ENCODE data around the gene SUSD1. TPM values are rescaled to one million over a fixed set of nuclear protein-coding genes. Genes with fewer than 3 reads are reported as not detected.

Gene SUSD1
- polyA plus RNA-seq, 1 experiment = 24.2 TPM

- ChIA-PET CTCF (interaction anchor here (6.2 kb wide), 1 partner anchor 266 kb away, joined by 87 read pairs; no protein-coding TSS in a partner anchor), POLR2A (no interaction called here)
- DNase-seq (ENCODE audit: low read depth, low spot score) = no peak
- H3K9me3 ChIP-seq (ENCODE audit: control insufficient read depth, insufficient read depth, low read length) = no peaks in the 10 kb centered on the region
- TF ChIP-seq CTCF (IDR thresholded peaks at IDR 0.05; ENCODE audit: low read depth, low read length) = no peak
- no peak overlapping the region for H3K4me3 ChIP-seq (ENCODE audit: low read depth, low read length)
- no peak overlapping the region for H3K27ac ChIP-seq (ENCODE audit: low read depth, low read length)
- no peaks in the 10 kb centered on the region for H3K27me3 ChIP-seq (ENCODE audit: control insufficient read depth, insufficient read depth, low read length)
These were observed 80.0 kb downstream of the SUSD1 start for GRCh38 chr9:112094948-112095681.

GRCh38 chr9:112094241-112094640, 80.9 kb downstream of the SUSD1 start:
- no peak overlapping the region for H3K27ac ChIP-seq (ENCODE audit: low read depth, low read length)
- H3K4me3 ChIP-seq (ENCODE audit: low read depth, low read length) = no peak overlapping the region
- DNase-seq (ENCODE audit: low read depth, low spot score) = no peak
- ChIA-PET CTCF (interaction anchor here (1.0 to 6.2 kb wide), 3 partner anchors 234 to 335 kb away, joined by 3 to 87 read pairs (median 4); no protein-coding TSS in a partner anchor), POLR2A (no interaction called here)
- H3K27me3 ChIP-seq (ENCODE audit: control insufficient read depth, insufficient read depth, low read length) = no peaks in the 10 kb centered on the region
- TF ChIP-seq CTCF (IDR thresholded peaks at IDR 0.05; ENCODE audit: low read depth, low read length) = no peak
- H3K9me3 ChIP-seq (ENCODE audit: control insufficient read depth, insufficient read depth, low read length) = no peaks in the 10 kb centered on the region

- TF ChIP-seq CTCF (IDR thresholded peaks at IDR 0.05; ENCODE audit: low read depth, low read length) = no peak
- no peak for DNase-seq (ENCODE audit: low read depth, low spot score)
- Histone ChIP-seq H3K4me3 (ENCODE audit: low read depth, low read length) (no peak overlapping the region), H3K9me3 (ENCODE audit: control insufficient read depth, insufficient read depth, low read length) (no peaks in the 10 kb centered on the region), H3K27me3 (ENCODE audit: control insufficient read depth, insufficient read depth, low read length) (no peaks in the 10 kb centered on the region), H3K27ac (ENCODE audit: low read depth, low read length) (no peak overlapping the region)
- ChIA-PET CTCF (interaction anchor here (1.0 to 6.2 kb wide), 3 partner anchors 234 to 334 kb away, joined by 3 to 87 read pairs (median 4); no protein-coding TSS in a partner anchor), POLR2A (no interaction called here)
These were observed 81.3 kb downstream of the SUSD1 start for GRCh38 chr9:112093870-112094216.

GRCh38 chr9:112093147-112093869, 81.8 kb downstream of the SUSD1 start:
- no peak for DNase-seq (ENCODE audit: low read depth, low spot score)
- ChIA-PET POLR2A (no interaction called here), CTCF (interaction anchor here (1.0 to 6.2 kb wide), 3 partner anchors 235 to 334 kb away, joined by 3 to 87 read pairs (median 4); no protein-coding TSS in a partner anchor)
- Histone ChIP-seq H3K9me3 (ENCODE audit: control insufficient read depth, insufficient read depth, low read length) (no peaks in the 10 kb centered on the region), H3K27ac (ENCODE audit: low read depth, low read length) (no peak overlapping the region), H3K27me3 (ENCODE audit: control insufficient read depth, insufficient read depth, low read length) (no peaks in the 10 kb centered on the region), H3K4me3 (ENCODE audit: low read depth, low read length) (no peak overlapping the region)
- no peak for TF ChIP-seq CTCF (IDR thresholded peaks at IDR 0.05; ENCODE audit: low read depth, low read length)

GRCh38 chr9:112091810-112092209, 83.3 kb downstream of the SUSD1 start:
- POLR2A ChIA-PET = no interaction called here
- TF ChIP-seq CTCF (IDR thresholded peaks at IDR 0.05; ENCODE audit: low read depth, low read length) = peak; percentile 48
- Histone ChIP-seq H3K9me3 (ENCODE audit: control insufficient read depth, insufficient read depth, low read length) (no peaks in the 10 kb centered on the region), H3K27ac (ENCODE audit: low read depth, low read length) (no peak overlapping the region), H3K4me3 (ENCODE audit: low read depth, low read length) (no peak overlapping the region), H3K27me3 (ENCODE audit: control insufficient read depth, insufficient read depth, low read length) (no peaks in the 10 kb centered on the region)
- CTCF ChIA-PET = interaction anchor here (1.1 to 2.6 kb wide), 2 partner anchors 127 to 269 kb away, joined by 3 to 15 read pairs; no protein-coding TSS in a partner anchor
- no peak for DNase-seq (ENCODE audit: low read depth, low spot score)
